ENCODE results near the gene SEC24D.

SEC24D gene

GRCh38 chr4:118749347-118749988, 86.5 kb downstream of the SEC24D start:
- FAIRE-seq, result no peak

GRCh38 chr4:118746251-118746919, 89.5 kb downstream of the SEC24D start:
- no peak for FAIRE-seq

GRCh38 chr4:118745357-118745756, 90.6 kb downstream of the SEC24D start:
- FAIRE-seq, result no peak

- no peak for FAIRE-seq
Observed at GRCh38 chr4:118743867-118744266, 92.1 kb downstream of the SEC24D start.

GRCh38 chr4:118742050-118742449, 93.9 kb downstream of the SEC24D start:
- no peak for FAIRE-seq

- FAIRE-seq, result no peak
Observed at GRCh38 chr4:118741301-118741855, 94.5 kb downstream of the SEC24D start.

- FAIRE-seq, result peak; percentile 95
Observed at GRCh38 chr4:118740869-118741268, 95.1 kb downstream of the SEC24D start.

GRCh38 chr4:118739022-118739713, 96.8 kb downstream of the SEC24D start:
- FAIRE-seq, result no peak

GRCh38 chr4:118738090-118738489, 97.8 kb downstream of the SEC24D start:
- no peak for FAIRE-seq

GRCh38 chr4:118736900-118737299, 99.0 kb downstream of the SEC24D start:
- no peak for FAIRE-seq

- FAIRE-seq, result no peak
Observed at GRCh38 chr4:118734491-118735205, 101.3 kb downstream of the SEC24D start.

GRCh38 chr4:118732591-118733330, 103.2 kb downstream of the SEC24D start:
- no peak for FAIRE-seq

- no peak for FAIRE-seq
Observed at GRCh38 chr4:118730683-118731082, 105.2 kb downstream of the SEC24D start.

GRCh38 chr4:118729287-118730286, 106.3 kb downstream of the SEC24D start:
- FAIRE-seq, result no peak

GRCh38 chr4:118727360-118727759, 108.6 kb downstream of the SEC24D start:
- FAIRE-seq, result no peak

- no peak for FAIRE-seq
Observed at GRCh38 chr4:118723369-118723768, 112.6 kb downstream of the SEC24D start.

- FAIRE-seq, result no peak
Observed at GRCh38 chr4:118721752-118722151, 114.2 kb downstream of the SEC24D start.

GRCh38 chr4:118718511-118719170, 117.3 kb downstream of the SEC24D start:
- FAIRE-seq, result no peak

- FAIRE-seq, result no peak
Observed at GRCh38 chr4:118716304-118716703, 119.6 kb downstream of the SEC24D start.

- FAIRE-seq, result no peak
Observed at GRCh38 chr4:118714682-118715081, 121.2 kb downstream of the SEC24D start.

All from G401.6 (cell line).